Testis (tissue), 3 donors: ENCODE results near the gene CPTP. TPM values are rescaled to one million over a fixed set of nuclear protein-coding genes. Genes with fewer than 3 reads are reported as not detected.
A peak's percentile ranks its signal among the peaks of the same experiment; 100 is the strongest.

Experiments
- DNase-seq: peaks from one replicate; pipeline ENCODE4 v3.0.0-alpha.2; 2019
- H3K27ac ChIP-seq, 2 donors: fragments of 200-600 bp; sonication (generic); one replicate each; pipeline ENCODE4 v1.5.1; 2019
- H3K27me3 ChIP-seq: fragments of 200-600 bp; sonication (generic); one replicate; pipeline ENCODE4 v1.5.1; 2019
- H3K36me3 ChIP-seq: fragments of 200-600 bp; sonication (generic); one replicate; pipeline ENCODE4 v1.5.1; 2017; ENCODE audit warnings: low read depth; ENCODE audit errors: missing control alignments
- H3K4me1 ChIP-seq: fragments of 200-600 bp; sonication (generic); one replicate; pipeline ENCODE4 v1.5.1; 2019
- H3K4me3 ChIP-seq, 2 donors: fragments of 200-600 bp; sonication (generic); one replicate each; pipeline ENCODE4 v1.5.1; 2017 to 2019
- H3K9me3 ChIP-seq: fragments of 200-600 bp; sonication (generic); one replicate; pipeline ENCODE4 v1.5.1; 2017
- POLR2A ChIP-seq: fragments of 450-650 bp; IDR thresholded peaks from one replicate; pipeline ENCODE4 v1.6.1; 2017; ENCODE audit warnings: antibody characterized with exemption, mild to moderate bottlenecking, moderate library complexity
- WGBS, 2 donors: methylation state at CpG; one replicate each; pipeline ENCODE4 v1.1.5; 2018; 5-methylcytosine and 5-hydroxymethylcytosine counted together
- intact Hi-C: fragments of 100-400 bp; cut with DNase I; formaldehyde crosslinking; loops from one replicate; pipeline ENCODE4 v1.15.1; 2023; ENCODE audit warnings: low total_unique reads
- polyA plus RNA-seq: library from polyadenylated mRNA; stranded (reverse); fragments of 350-450 nt; fragmentation: Illumina TruSeq; extraction: RNeasy Lipid Tissue Mini Kit (QIAGEN cat#74804); gene quantifications from one replicate; pipeline ENCODE4 v1.2.3, GENCODE V29; 2014; ENCODE audit warnings: low read depth, low replicate concordance; ENCODE audit not compliant: insufficient read depth
- total RNA-seq, 2 donors: library from RNA; depleted of rRNA; stranded (reverse); fragments of >200 nt; gene quantifications; one replicate each; pipeline ENCODE4 v1.2.3, GENCODE V29; 2016
- TF ChIP-seq, protein P1 (sequence below), 3 experiments: fragments of 450-650 bp in 2 of 3; fragments of 200-600 bp in 1 of 3; sonication (generic) in 1 of 3; IDR thresholded peaks; one replicate each; pipeline ENCODE4 v1.5.1; 2016 to 2019; ENCODE audit warnings: antibody characterized with exemption in 3 of 3, mild to moderate bottlenecking in 2 of 3, moderate library complexity in 1 of 3

Gene CPTP
- total and polyA plus RNA-seq, 3 donors from 2014 or later: 64.4 to 129 (median 82.3) TPM

DNA sequence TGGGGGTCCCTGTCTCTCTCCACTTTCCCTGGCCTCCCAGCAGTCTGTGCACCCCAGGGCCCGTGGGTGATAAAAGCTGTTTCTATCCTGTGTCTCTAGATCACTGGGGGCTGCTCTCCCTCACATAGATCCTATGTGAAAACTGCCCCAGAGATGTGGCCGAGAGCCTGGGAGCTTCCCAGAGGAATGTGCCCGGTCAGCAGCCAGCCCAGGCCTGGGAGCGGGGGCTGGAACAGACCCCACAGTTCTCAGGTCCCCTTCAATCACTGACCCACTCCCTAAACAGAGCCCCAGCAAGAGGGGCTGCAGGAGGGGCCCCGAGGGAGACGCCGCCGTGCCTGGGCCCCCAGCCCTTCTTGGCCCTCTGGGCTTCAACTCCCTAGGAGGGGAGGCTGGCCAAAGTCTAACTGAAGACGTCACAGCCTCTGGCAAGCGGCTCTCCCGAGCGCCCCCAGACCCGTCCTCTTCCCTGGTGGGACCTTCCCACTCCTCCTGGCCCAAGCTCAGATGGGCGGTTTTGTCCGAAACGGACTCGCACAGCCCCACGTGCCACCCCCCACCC, 33.4 kb downstream of the CPTP start:
- H3K9me3 ChIP-seq: no peaks in the 10 kb centered on the region
- peak overlapping the region; percentile 56 to 69 for H3K4me3 ChIP-seq
- H3K27ac ChIP-seq: peak overlapping the region; percentile 86 to 90
- peaks cover 51% of the 10 kb centered on the region for H3K4me1 ChIP-seq
- no peak for DNase-seq
- intact Hi-C loops: no loop called here
- WGBS, 2 donors: 24 to 51% methylated on average over 6 to 17 of the region's 18 CpGs
- TF ChIP-seq, protein P1, sequence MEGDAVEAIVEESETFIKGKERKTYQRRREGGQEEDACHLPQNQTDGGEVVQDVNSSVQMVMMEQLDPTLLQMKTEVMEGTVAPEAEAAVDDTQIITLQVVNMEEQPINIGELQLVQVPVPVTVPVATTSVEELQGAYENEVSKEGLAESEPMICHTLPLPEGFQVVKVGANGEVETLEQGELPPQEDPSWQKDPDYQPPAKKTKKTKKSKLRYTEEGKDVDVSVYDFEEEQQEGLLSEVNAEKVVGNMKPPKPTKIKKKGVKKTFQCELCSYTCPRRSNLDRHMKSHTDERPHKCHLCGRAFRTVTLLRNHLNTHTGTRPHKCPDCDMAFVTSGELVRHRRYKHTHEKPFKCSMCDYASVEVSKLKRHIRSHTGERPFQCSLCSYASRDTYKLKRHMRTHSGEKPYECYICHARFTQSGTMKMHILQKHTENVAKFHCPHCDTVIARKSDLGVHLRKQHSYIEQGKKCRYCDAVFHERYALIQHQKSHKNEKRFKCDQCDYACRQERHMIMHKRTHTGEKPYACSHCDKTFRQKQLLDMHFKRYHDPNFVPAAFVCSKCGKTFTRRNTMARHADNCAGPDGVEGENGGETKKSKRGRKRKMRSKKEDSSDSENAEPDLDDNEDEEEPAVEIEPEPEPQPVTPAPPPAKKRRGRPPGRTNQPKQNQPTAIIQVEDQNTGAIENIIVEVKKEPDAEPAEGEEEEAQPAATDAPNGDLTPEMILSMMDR (IDR thresholded peaks at IDR 0.05): no peak
- no peak for TF ChIP-seq POLR2A
- H3K27me3 ChIP-seq: no peaks in the 10 kb centered on the region
- no peaks in the 10 kb centered on the region for H3K36me3 ChIP-seq

GRCh38 chr1:1358433-1359271, 34.0 kb downstream of the CPTP start, which contains the start of gene MXRA8:
MXRA8 (minus strand) TSS chr1:1358555; CDS start chr1:1358504, 51 bp downstream.
- WGBS, 2 donors: 33 to 51% methylated on average over 11 to 24 of the region's 29 CpGs

GRCh38 chr1:1359308-1359663, 34.7 kb downstream of the CPTP start:
- TF ChIP-seq POLR2A: no peak
- TF ChIP-seq, protein P1 (IDR thresholded peaks at IDR 0.05): no peak
- Histone ChIP-seq H3K27me3 (no peaks in the 10 kb centered on the region), H3K27ac (peak overlapping the region; percentile 86 to 90), H3K4me3 (no peak overlapping the region), H3K4me1 (peaks cover 38% of the 10 kb centered on the region), H3K9me3 (no peaks in the 10 kb centered on the region), H3K36me3 (no peaks in the 10 kb centered on the region)
- intact Hi-C loops: no loop called here
- peak; percentile 64 for DNase-seq
- WGBS, 2 donors: 42 to 58% methylated on average over 5 to 6 of the region's 6 CpGs

More at GRCh38 chr1:1358433-1359271, 34.0 kb downstream of the CPTP start, which contains the start of gene MXRA8:
- Histone ChIP-seq H3K4me1 (peaks cover 44% of the 10 kb centered on the region), H3K27me3 (no peaks in the 10 kb centered on the region), H3K27ac (peak within 1 kb of the TSS; percentile 86 to 90), H3K9me3 (no peaks in the 10 kb centered on the region), H3K4me3 (peak within 1 kb of the TSS; percentile 56 to 69), H3K36me3 (no peaks in the 10 kb centered on the region)
- peak; percentile 80 for DNase-seq
- no peak for TF ChIP-seq POLR2A
- TF ChIP-seq, protein P1 (IDR thresholded peaks at IDR 0.05): no peak
- intact Hi-C loops: no loop called here

DNA sequence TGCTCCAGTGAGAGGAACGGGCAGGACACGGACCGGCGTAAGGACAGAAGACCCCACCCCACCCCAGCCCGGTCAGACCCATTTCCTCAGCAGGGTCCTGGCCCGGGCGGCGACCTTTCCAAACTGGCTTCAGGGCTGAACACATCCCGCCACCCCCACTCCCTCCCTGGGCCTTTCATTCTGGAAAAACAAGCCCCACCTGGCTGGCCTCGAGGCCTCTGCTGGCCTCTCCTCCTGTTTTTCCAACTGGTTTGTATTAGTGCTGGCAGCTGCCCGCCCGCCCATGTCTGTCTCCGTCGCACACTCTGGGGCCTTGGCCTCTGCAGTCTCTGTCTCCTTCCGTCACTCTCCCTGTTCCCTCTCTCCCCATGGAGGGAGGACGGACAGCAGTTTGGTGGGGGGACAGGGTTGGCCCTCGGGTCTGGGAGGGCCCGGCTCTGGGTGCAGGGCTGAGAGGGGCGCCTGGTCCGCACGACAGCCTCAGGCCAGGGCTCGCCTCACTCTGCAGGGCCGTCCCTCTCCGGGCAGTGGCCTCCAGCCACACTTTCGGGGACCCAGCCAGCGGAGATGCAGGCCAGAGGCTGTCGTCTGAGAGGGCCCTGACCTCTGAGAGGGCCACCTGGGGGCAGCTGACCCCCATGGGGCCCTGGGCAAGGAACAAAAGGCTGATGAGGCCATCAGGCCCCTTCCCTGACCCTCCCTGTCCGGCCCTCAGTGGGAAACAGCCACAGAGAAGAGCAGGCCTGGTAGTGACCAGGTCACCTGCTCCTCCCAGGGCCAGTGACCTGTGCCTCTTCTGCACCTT, 35.3 kb downstream of the CPTP start:
- intact Hi-C loops: no loop called here
- Histone ChIP-seq H3K9me3 (no peaks in the 10 kb centered on the region), H3K27ac (peak overlapping the region; percentile 86 to 90), H3K4me1 (peaks cover 33% of the 10 kb centered on the region), H3K4me3 (no peak overlapping the region), H3K27me3 (no peaks in the 10 kb centered on the region), H3K36me3 (no peaks in the 10 kb centered on the region)
- peak; percentile 74 for DNase-seq
- WGBS, 2 donors: 46 to 56% methylated on average over 12 to 28 of the region's 28 CpGs
- TF ChIP-seq, protein P1 (IDR thresholded peaks at IDR 0.05): no peak
- TF ChIP-seq POLR2A: no peak
